Stimulated activated CD4-positive, alpha-beta T cell treated with anti-CD3 and anti-CD28 coated beads, Interleukin-12 subunit alpha, Interleukin-12 subunit beta, amount 100 ng/mL, for 48 hours (primary cell): ENCODE results near the gene CAPN5.

Source experiments
- DNase-seq, 3 donors: peaks; one replicate each; pipeline ENCODE4 v3.0.0-alpha.2; 2020; ENCODE audit warnings: low read depth in 2 of 3, low spot score in 1 of 3

CAPN5 gene

GRCh38 chr11:77148963-77149715 is 82.4 kb downstream of the CAPN5 start:
- no peak for DNase-seq

DNA sequence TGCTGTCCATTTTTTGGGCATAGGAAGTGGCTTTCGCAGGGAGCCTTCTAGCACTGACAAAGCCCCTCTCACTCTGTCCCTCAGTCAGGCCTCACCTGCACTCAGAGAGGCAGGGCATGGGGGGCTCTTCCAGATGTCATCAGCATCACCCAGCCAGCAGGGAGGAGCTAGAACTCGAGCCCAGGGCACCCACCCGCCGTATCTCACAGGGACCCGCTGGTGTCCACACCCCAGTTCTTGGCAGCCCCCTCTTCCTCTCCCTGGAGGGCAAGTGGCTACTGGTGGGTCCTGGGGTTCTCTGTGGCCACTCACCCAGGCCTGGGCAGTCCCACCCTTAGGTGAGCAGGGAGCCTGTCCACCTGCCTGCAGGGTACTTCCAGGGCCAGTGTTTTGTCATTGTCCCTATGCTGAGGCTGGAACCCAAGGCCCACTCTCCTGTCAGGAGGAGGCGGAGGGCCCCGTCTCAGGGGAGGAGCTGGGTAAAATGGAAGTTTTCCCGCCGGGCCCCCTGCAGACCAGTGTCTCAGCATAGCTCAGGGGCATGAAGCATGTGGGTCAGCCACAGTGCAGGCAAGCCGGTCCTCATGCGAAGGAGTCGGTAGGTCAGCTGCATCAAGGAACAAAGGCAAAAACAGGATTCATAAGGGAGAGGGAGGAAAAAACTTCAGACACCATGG is 83.1 kb downstream of the CAPN5 start:
- no peak for DNase-seq

DNA sequence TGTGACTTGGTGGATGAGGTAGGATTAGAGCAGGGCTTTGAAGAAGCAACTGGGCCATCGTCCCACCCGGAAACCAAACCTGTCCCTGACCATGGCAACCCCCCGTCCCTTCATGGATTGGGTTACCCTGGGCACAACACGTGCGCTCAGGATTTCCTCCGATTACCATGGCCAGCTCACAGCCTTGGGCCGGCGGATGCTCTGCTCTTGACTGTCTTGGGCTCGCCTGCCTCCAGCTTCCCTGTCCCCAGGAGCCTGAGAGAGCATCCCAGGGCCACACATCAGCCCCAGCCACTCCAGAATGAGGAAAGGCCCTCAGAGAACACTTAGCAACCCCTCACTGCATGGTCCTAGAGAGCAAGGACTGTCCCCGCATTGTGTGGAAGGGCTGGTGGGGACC is 84.1 kb downstream of the CAPN5 start:
- DNase-seq: no peak

DNA sequence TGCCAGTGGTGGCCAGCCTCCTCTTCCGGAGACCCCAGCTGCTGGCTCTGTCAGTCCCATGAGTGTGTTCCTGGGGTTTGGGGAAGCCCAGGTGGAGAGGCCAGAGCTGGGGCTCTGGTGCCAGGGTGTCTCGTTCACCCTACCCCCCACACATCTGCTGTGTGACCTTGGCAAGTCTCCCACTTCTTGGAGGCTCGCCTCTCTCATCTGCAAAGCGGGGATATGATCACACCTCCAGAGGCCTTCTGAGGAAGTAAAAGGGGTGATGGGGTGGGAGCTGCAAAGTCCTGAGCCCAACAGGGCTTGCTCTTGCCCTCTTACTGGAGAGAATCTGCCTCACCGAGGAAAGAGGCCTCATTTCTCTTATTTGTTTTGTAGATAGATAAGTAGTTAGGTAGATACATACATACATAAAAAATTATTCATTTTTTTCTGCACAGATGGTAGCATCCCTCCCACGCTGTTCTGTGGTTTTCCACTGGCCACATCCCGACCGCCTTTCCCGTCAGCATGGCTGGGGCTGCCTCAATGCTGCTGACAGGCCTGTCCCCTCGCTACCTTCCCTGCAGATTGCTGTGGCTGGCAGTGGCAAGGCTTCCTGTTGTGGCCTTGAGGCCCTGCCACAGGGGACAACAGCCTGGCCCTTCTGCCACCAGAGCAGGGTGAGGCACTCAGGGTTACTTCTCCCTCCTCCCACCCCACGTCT is 85.2 kb downstream of the CAPN5 start:
- DNase-seq: peak; percentile 55 to 69 (median 65)

DNA sequence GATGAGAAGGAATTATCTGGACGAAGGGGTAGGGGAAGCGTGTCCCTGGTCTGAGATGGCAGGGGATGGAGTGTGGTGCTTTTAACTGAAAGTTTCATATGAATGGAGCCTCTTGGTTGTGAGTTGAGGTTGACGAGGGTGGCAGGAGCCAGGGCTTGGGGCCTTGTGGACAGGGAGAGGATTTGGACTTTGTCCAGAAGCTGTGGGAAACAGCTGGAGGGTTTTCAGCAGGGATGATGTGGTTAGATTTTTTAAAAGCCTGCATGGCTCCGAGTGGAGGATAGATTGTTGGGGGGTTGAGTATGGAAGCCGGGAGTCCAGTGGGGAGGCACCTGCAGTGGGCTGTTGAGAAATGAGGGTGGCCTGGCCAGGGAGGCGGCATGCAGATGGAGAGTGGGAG is 86.1 kb downstream of the CAPN5 start:
- no peak for DNase-seq

GRCh38 chr11:77153276-77154185 is 86.8 kb downstream of the CAPN5 start:
- no peak for DNase-seq

DNA sequence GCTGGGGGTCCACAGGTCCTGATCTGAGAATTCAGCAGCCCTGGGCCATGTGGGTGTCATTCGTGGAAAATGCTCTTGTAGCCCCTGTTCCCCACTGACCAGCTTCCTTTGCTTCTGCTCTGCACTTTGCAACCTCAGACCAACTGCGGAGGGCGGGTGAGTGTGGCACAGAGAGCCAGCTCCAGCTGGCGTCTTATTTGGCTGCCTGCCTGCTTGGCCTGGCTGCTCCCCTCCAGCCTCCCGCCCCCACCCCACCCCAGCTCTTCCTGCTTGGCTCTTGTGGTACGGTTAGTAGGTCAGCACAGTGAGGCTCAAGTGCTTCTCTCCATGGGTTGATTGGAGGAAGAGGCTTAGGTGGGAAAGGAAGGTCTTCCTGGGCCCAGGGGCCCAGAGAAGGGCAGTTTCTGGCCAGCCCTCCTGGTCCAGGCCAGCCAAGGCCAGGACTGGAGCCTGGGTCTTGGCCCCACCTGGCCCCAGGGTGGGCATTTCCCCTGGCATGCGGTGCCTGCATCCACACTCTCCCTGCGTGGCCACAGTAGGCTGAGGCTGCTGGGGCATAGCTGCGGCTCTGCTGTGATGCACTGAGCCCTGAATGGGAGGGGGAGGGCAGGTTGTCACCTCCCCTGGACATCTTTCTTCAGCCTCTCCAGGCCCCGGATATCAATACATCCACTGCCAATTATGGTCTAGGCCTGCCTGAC is 87.8 kb downstream of the CAPN5 start:
- DNase-seq: no peak

DNA sequence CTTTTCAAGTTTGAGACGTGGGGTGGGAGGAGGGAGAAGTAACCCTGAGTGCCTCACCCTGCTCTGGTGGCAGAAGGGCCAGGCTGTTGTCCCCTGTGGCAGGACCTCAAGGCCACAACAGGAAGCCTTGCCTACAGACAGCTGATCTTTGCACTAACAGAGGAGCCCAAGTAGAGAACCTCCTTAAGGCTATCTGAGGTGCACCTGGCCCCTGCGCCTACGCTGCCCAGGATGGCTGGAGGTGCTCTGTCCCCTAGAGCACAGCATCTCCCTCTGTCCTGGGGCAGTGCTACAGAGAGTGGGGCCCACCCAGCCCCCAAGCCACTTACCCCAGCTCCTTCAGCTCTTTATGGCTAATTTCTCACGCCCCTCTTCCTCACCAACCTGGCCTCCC is 88.3 kb downstream of the CAPN5 start:
- no peak for DNase-seq

- no peak for DNase-seq
Measured at GRCh38 chr11:77155556-77156130, 88.9 kb downstream of the CAPN5 start.

GRCh38 chr11:77156396-77157195 is 89.8 kb downstream of the CAPN5 start:
- no peak for DNase-seq

- DNase-seq: no peak
Measured at GRCh38 chr11:77158041-77158695, 91.4 kb downstream of the CAPN5 start.

DNA sequence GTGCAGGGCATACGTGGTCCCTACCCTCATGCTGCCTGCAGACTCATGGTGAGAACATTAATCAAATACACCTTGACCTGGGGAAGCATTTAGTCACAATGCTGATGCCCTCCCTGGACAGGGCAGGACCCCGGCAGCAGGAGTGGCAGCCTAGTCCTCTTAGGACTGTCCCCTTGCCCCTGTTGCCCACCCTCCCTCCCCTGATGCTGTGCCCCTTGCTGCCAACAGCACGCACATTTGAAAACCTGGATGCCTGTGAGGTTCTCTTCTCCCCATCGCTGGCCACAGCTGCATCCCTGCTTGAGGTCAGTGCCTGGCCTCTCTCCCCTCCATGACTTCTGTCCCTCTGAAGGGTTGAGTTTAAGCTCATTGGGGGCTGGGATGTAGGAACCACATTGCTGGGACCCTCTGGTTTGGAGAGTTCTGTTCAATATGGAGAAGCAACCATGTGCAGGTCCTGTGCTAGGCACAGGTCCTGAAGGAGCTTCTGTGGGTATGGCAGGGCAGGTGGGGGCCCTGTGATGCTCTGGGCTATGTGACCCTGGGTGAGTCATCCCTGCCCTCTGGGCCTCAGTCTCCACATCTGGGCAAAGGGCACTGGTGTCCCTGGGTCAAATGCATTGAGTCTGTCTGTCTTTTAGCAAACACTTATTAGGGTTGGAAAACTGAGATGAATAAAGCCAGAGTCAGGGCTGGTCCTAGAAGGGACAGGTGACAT is 92.6 kb downstream of the CAPN5 start:
- DNase-seq: no peak

DNA sequence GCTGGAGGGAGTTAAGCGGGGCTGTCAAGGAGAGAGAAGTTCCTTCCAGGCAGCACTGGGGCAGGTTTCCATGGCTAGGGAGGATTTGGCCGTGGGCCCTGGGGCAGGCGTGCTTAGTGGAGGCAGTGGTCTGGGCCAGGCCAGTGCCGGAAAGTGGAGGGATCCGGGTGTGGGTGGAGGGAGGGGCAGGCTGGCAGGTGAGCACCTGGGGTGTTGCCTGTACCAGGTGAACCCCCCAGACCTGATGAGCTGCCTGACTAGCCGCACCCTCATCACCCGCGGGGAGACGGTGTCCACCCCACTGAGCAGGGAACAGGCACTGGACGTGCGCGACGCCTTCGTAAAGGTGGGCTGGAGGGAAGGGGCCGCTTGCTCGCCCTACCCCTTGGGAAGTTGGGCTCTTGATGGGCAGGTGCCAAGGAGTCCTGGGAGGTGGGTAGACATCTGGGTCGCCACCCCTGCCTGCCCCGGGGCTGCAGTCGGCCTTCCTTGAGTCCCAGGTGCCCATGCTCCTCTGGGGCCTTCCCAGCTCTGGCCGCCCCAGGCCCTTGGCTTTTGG is 93.2 kb downstream of the CAPN5 start:
- no peak for DNase-seq

GRCh38 chr11:77163271-77163670 is 96.5 kb downstream of the CAPN5 start:
- DNase-seq: no peak

- no peak for DNase-seq
Measured at GRCh38 chr11:77165066-77165465, 98.3 kb downstream of the CAPN5 start.

DNA sequence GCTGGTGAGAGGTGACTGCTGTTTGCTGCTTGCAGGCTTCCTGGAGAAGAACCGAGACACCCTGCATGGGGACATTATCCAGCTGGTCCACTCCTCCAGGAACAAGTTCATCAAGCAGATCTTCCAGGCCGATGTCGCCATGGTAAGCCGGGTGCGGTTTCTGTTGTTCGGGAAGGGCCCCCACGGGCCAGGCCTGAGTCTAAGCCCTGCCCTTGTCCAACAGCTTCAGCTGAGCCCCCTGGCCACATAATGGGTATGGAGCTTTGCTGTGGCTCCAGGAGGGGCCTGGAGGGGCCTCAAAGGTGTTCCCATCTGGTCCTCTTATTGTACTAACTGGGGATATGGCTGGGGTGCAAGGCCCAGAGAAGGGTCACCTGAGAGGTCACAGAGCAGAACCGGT is 99.2 kb downstream of the CAPN5 start:
- no peak for DNase-seq

DNA sequence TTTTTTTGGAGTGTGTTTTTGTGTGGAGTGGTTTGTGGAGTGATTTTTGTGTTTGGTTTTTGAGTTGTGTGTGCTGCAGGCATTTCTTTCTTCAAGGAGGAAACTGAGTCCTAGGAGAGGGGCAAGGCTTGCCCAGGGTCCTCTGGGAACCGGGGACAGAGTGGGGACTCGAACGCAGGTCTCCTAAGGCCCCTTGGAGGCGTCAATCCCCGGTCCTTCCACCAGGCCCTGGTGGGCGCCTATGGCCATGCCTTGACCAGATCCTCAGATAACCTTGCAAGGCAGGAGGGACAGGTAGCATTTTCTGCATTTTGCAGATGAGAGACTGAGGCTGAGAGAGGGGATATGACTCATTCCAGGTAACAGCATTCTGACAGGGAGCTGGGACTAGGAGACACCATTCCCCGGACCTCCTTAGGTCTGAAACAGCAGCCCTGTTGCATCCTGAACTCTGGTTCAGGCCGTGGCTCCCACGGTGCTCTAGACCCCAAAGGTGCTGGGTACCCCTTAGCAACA is 100.4 kb downstream of the CAPN5 start:
- no peak for DNase-seq

GRCh38 chr11:77167791-77168190 is 101.0 kb downstream of the CAPN5 start:
- no peak for DNase-seq
